HL-60 (cell line): ENCODE results near the gene CAPN13.

Experiments used
- DNase-seq, 2 experiments: peaks; one replicate each; pipeline ENCODE4 v3.0.0-alpha.2; 2010 to 2020; ENCODE audit warnings: low read depth in 1 of 2, low spot score in 1 of 2
- H3K27ac ChIP-seq: fragments of 250-450 bp; sonication (Bioruptor Pico); replicated peaks from 2 replicates; pipeline ENCODE4 v1.5.1; 2020; ENCODE audit warnings: mild to moderate bottlenecking, moderate library complexity
- H3K27me3 ChIP-seq: fragments of 250-450 bp; sonication (Bioruptor Pico); 2 replicates; pipeline ENCODE4 v1.5.1; 2021; ENCODE audit warnings: mild to moderate bottlenecking, moderate library complexity; ENCODE audit not compliant: insufficient read depth, poor library complexity, severe bottlenecking
- H3K4me3 ChIP-seq: replicated peaks from 2 replicates; pipeline ENCODE4 v1.5.1; 2011; ENCODE audit warnings: mild to moderate bottlenecking, control low read depth, low read length; ENCODE audit not compliant: insufficient read depth
- CTCF ChIP-seq: IDR thresholded peaks from one replicate; pipeline ENCODE4 v1.5.1; 2011; ENCODE audit warnings: low read length, control low read depth, inconsistent platforms; ENCODE audit not compliant: insufficient read depth
- GABPA ChIP-seq: IDR thresholded peaks from 2 replicates; pipeline ENCODE4 v1.6.1; 2012; ENCODE audit warnings: low read depth
- POLR2AphosphoS5 ChIP-seq: IDR thresholded peaks from 2 replicates; pipeline ENCODE4 v1.6.1; 2012; ENCODE audit warnings: low read depth
- REST ChIP-seq: IDR thresholded peaks from 2 replicates; pipeline ENCODE4 v1.6.1; 2012; ENCODE audit warnings: low read depth; ENCODE audit not compliant: insufficient replicate concordance
- SPI1 ChIP-seq: IDR thresholded peaks from 2 replicates; pipeline ENCODE4 v1.6.1; 2012; ENCODE audit warnings: low read depth, mild to moderate bottlenecking, borderline replicate concordance

CAPN13 gene

DNA sequence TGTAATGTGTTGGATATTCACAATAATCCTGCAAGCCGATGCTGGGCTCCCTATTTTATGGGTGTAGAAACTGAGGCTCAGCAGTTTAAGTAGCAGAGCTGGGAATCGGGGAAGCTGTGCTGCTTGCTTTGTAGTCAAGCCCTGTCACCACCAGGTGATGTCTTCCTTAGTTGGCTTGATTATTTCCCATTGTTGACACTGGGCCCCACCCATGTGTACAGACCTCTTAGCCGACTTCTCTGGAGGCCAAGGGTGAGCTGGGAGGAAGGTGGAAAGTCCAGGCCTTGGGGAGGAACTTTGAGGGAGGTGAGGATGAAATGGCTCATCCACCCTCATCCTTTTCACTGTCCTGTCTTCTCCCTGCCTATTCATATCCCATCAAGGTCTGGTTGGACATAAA, 60.0 kb downstream of the CAPN13 start:
- no peak for TF ChIP-seq POLR2AphosphoS5
- TF ChIP-seq CTCF: no peak
- no peak for TF ChIP-seq REST
- no peak for TF ChIP-seq SPI1
- TF ChIP-seq GABPA: no peak
- no peak overlapping the region for H3K4me3 ChIP-seq
- H3K27ac ChIP-seq: no peak overlapping the region
- H3K27me3 ChIP-seq: no peaks in the 10 kb centered on the region
- DNase-seq: no peak

GRCh38 chr2:30744823-30745222, 62.4 kb downstream of the CAPN13 start:
- Histone ChIP-seq H3K27me3 (no peaks in the 10 kb centered on the region), H3K27ac (no peak overlapping the region), H3K4me3 (no peak overlapping the region)
- DNase-seq: no peak
- no peak for TF ChIP-seq CTCF
- no peak for TF ChIP-seq GABPA

GRCh38 chr2:30741576-30741975, 65.7 kb downstream of the CAPN13 start:
- no peak for DNase-seq
- TF ChIP-seq SPI1 (no peak), CTCF (no peak), GABPA (no peak), REST (no peak), POLR2AphosphoS5 (no peak)
- no peaks in the 10 kb centered on the region for H3K27me3 ChIP-seq
- H3K4me3 ChIP-seq: no peak overlapping the region
- no peak overlapping the region for H3K27ac ChIP-seq

DNA sequence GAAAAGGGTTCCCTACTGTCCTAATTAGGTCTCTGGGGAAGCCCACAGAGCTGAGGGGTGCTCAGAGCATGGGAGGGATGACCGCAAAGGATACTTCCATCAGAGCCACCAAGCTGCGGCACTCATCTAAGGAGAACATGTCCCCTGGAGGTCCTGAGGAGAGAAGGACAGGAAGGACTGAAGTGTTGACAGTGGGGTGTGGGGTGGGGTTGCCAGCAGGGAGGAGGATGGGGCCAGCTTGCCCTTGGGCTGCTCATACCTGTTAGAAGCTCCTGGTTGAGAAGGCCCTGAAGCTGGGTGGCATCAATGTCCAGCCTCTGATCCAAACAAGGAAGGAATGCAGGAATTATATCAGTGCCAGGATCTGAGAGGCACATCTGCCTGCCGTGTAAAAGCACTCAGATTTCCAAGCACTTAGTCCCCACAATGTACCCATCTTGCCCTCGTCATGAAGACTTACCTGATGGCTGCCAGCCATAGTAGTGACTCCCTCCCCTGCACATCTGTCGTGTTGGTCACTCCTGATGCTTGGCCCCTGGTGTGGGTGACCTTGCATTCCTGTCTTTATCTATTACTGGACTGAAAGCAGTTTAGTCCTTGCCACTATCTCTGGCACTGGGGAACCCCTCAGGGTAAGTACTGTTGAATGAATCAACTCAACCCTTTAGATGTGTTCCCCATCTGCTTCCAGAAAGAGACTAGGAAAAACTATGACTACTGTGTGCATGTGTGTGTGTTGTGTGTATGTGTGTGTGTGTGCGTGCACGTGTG, 68.9 kb downstream of the CAPN13 start:
- TF ChIP-seq POLR2AphosphoS5: no peak
- TF ChIP-seq GABPA: no peak
- no peak for TF ChIP-seq SPI1
- TF ChIP-seq CTCF: no peak
- TF ChIP-seq REST: no peak
- no peak overlapping the region for H3K27ac ChIP-seq
- no peak overlapping the region for H3K4me3 ChIP-seq
- DNase-seq: no peak
- no peaks in the 10 kb centered on the region for H3K27me3 ChIP-seq
